Fibroblast of lung (primary cell): ENCODE results near the gene TNC.

ENCODE experiments used
- EZH2 ChIP-seq: IDR thresholded peaks from 2 replicates; pipeline ENCODE4 v1.5.1; 2012; ENCODE audit warnings: low read length, control low read depth, mild to moderate bottlenecking; ENCODE audit errors: missing control alignments
- TF ChIP-seq, protein P1 (sequence below), 2 donors: IDR thresholded peaks in 1 of 2; conservative IDR thresholded peaks in 1 of 2; 1 replicate in 1 of 2; 2 replicates in 1 of 2; pipeline ENCODE4 v1.5.1; 2011 to 2012; ENCODE audit warnings: low read length in 2 of 2, control low read depth in 1 of 2, inconsistent platforms in 1 of 2, low read depth in 1 of 2, mild to moderate bottlenecking in 1 of 2

DNA sequence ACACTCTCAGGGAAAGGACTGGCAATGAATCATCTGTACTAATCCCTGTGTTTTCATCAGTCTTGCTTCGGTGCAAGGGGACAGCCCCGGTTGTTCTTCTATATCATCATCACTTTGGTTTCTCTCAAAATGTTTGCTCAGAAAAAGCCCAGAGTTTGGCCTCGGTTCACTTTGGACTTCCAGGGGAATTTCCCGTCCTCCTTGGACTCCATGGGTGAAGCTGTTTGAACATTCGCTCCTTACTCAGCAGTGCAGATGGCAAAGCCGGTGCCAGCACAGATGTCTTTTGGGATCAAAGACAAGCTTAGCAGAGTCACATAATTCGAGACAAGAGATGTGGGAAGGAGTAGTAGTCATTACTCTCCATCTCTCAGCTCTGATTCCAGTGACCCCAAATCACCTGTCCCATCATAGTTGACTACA lies 117.7 kb downstream of the TNC start:
- TF ChIP-seq, protein P1, sequence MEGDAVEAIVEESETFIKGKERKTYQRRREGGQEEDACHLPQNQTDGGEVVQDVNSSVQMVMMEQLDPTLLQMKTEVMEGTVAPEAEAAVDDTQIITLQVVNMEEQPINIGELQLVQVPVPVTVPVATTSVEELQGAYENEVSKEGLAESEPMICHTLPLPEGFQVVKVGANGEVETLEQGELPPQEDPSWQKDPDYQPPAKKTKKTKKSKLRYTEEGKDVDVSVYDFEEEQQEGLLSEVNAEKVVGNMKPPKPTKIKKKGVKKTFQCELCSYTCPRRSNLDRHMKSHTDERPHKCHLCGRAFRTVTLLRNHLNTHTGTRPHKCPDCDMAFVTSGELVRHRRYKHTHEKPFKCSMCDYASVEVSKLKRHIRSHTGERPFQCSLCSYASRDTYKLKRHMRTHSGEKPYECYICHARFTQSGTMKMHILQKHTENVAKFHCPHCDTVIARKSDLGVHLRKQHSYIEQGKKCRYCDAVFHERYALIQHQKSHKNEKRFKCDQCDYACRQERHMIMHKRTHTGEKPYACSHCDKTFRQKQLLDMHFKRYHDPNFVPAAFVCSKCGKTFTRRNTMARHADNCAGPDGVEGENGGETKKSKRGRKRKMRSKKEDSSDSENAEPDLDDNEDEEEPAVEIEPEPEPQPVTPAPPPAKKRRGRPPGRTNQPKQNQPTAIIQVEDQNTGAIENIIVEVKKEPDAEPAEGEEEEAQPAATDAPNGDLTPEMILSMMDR (conservative IDR thresholded peaks at IDR 0.05 in 1 of 2, IDR thresholded peaks at IDR 0.05 in 1 of 2; ENCODE audit: low read depth in 1 of 2, low read length in 2 of 2): no peak
- no peak for TF ChIP-seq EZH2
